ENCODE data around the gene ORMDL2.

The ORMDL2 gene

DNA sequence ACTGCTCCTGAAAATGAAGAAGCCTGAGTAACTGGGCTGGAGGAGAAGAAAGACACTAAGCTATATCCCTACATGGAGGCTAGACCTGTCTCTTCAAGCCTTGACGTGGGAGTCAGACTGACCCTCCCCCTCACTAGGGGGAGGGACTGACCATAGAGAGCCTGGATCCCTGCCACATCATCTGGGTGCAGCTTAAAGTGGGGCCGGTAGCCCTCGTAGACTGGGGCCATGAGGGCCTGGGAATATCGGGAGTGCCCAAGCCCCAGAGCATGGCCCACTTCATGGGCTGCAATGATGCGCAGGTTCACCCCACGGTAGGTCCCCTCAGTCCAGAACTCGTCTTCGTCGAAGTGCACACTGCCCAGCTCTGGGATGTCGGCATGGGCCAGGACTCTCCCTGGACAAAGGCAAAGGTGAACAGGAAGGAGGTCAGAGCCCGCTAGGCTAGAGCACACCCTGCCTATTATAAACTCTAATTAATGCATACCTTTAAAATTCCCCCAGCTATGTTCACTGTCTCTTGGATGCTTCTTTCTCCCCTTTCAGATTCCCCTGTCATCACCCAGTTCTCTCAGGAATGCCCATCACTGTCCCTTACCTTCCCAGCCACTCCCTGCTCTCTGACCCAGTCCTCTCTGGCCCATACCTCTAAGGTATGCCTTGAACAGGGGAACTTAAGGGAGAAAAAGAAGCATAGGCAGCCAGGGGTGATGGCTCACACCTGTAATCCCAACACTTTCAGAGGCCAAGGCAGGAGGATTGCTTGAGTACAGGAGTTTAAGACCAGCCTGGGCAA is 21.7 kb downstream of the ORMDL2 start:
- TF ChIP-seq, protein P1, sequence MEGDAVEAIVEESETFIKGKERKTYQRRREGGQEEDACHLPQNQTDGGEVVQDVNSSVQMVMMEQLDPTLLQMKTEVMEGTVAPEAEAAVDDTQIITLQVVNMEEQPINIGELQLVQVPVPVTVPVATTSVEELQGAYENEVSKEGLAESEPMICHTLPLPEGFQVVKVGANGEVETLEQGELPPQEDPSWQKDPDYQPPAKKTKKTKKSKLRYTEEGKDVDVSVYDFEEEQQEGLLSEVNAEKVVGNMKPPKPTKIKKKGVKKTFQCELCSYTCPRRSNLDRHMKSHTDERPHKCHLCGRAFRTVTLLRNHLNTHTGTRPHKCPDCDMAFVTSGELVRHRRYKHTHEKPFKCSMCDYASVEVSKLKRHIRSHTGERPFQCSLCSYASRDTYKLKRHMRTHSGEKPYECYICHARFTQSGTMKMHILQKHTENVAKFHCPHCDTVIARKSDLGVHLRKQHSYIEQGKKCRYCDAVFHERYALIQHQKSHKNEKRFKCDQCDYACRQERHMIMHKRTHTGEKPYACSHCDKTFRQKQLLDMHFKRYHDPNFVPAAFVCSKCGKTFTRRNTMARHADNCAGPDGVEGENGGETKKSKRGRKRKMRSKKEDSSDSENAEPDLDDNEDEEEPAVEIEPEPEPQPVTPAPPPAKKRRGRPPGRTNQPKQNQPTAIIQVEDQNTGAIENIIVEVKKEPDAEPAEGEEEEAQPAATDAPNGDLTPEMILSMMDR (conservative IDR thresholded peaks at IDR 0.05), result no peak
- H3K27ac ChIP-seq, result no peak overlapping the region

DNA sequence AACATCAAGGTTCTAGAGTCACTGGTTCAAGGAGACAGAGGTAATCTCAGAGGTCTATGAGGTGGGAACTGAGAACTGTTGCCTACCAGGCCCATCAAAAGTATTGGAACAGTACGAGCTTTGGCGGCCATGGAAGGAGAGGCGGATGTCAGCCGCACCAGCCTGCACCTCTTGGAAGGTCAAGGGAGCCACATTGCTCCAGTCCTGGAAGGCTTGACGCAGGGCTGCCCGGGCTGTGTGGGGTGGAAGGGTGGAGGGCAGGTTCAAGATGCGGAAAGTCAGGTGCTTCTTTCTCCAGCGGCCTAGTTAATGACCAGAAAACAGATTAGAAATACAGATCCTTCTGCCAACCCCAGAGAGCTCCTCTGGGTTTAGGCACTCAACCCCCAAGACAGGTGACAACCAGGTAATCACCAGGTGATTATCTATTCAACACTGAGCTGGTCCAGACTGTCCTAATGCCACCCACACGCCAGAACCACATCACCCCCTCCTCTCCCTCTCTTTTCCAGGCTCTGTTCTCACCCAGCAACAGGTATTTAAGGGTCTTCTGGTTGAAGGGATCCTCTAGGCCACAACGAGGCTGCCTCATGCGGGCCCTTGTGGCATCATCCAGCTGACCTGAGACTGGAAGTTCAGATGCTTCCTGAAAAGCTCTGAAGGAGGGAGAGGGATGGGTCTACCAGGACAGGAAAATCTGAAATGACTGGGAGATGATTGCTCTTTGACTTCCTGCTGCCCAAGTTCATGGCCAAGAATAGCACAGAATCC is 22.9 kb downstream of the ORMDL2 start:
- TF ChIP-seq, protein P1 (conservative IDR thresholded peaks at IDR 0.05), result no peak
- H3K27ac ChIP-seq, result no peak overlapping the region

DNA sequence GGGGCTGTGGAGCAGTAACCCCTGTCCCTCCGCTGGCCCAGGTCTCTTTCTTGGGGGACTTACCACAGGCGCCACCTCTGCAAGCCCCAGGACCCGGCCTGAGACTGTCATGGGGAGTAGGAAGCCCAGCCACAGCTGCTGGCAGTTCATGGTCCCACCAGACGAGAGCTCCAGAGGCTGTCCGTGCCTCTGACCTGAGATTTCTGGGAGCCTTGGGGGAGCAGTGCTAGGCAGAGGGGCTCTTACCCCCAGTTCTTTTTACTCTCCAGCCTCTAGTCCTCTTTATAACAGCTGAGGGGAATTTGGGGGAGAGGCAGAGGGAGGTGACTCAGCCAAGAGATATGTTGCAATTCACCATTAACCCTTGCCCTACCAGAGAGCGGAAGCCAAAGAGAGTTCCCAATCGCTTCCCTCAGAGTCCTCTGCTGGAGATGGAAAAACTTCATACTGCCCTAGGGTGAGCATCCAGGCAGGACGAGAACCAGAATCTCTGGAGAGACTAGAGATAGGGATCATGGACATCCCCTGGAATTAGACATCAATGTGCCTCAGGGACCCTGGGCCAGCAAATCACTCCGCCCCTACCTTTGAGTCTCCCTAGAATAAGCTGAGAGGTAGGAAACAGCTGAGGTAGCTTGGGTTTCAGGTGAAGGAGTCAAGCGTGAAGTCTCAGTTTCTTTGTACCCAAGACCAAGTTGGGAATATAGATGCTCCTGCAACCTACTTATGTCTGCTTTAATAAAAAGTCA is 25.0 kb downstream of the ORMDL2 start, which contains the start of gene MMP19:
TSS of gene MMP19 (minus strand) at position 256 of the 749 bp plus-strand sequence. CDS start at position 150, 106 bp downstream.
- H3K27ac ChIP-seq, result no peak within 1 kb of the TSS
- TF ChIP-seq, protein P1 (conservative IDR thresholded peaks at IDR 0.05), result no peak

DNA sequence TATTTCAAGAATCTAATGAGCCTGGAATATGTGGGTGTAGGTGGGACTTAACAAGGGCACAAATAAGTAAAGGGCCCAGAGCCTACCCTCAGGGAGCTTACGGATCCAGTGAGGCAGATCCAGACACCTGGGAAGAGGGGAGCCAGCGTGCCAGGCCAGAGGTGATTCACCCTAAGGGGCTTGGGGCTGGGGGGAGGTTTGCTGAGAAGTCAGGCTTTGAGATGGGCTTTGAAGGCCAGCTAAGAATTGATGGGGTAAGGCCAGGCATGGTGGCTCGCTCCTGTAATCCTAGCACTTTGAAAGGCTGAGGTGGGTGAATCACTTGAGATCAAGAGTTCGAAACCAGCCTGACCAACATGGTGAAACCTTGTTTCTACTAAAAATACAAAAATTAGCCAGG is 25.6 kb downstream of the ORMDL2 start:
- no peak overlapping the region for H3K27ac ChIP-seq
- TF ChIP-seq, protein P1 (conservative IDR thresholded peaks at IDR 0.05), result no peak

DNA sequence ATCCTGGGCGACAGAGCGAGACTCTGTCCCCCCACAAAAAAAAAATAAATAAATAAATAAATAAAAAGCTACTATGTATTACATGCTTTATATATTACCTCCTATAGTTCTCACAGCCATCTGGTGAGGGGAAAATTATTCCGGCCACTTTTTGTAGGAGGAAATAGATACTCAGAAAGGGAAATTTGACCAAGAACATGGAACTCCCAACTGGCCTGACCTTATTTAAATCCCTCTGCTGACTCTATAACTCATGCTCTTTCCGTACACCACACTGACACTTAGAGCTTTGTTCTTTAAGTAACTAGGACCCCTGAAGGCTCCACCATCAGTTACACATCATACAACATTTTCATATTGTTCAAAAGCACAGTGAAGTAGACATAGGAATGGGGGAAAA is 27.1 kb downstream of the ORMDL2 start:
- no peak overlapping the region for H3K27ac ChIP-seq
- TF ChIP-seq, protein P1 (conservative IDR thresholded peaks at IDR 0.05), result no peak

DNA sequence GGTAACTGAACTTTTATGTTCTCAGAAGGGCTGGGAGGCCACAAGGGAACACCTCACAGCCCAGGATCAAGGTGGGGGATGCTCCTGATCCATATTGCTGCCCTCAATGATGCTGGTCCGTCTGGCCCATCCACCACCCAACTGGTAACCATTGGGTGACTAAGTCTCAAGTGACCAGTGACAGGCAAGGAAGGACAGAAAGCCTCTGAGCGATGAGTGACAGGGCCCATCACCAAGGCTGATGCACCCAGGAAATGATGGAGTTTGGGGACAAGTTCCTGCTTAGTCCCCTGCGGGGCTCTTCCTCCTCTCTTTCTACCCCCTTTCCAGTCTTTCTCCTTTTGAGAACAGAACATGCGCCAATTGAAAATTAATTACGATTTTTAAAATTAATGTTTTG is 27.5 kb downstream of the ORMDL2 start:
- TF ChIP-seq, protein P1 (conservative IDR thresholded peaks at IDR 0.05), result no peak
- no peak overlapping the region for H3K27ac ChIP-seq

Measured in VCaP (cell line).